ENCODE data around the gene ADORA1.

DNA sequence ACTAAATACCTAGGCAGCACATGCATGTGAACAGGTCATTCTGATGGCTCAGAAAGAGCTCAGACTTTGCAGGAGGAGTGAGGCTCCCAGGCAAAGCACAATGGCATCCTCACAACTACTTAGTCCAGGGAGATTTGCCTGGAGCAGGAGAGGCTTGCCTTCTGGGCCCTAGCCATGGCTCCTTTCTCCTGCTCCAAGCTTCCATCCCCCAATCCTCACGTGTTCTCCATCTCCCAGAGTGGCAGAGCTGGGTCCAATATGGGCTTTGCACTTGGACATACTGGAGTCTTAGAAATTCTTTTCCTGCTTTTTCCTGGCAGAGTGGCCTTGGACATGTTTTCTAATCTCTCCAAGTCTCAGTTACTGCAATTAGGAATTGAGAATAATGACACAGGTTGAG is 32.3 kb downstream of the ADORA1 start:
- TF ChIP-seq NKX3-1 (CRISPR knock-in tag; IDR thresholded peaks at IDR 0.05), result no peak
- TF ChIP-seq, protein P1, sequence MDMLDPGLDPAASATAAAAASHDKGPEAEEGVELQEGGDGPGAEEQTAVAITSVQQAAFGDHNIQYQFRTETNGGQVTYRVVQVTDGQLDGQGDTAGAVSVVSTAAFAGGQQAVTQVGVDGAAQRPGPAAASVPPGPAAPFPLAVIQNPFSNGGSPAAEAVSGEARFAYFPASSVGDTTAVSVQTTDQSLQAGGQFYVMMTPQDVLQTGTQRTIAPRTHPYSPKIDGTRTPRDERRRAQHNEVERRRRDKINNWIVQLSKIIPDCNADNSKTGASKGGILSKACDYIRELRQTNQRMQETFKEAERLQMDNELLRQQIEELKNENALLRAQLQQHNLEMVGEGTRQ (IDR thresholded peaks at IDR 0.05; ENCODE audit: low read depth, low read length), result no peak
- TF ChIP-seq, protein P1 (CRISPR knock-in tag; IDR thresholded peaks at IDR 0.05; ENCODE audit: borderline replicate concordance), result no peak
- TF ChIP-seq SP1 (IDR thresholded peaks at IDR 0.05), result no peak
- TF ChIP-seq SP1 (CRISPR knock-in tag; IDR thresholded peaks at IDR 0.05), result no peak
- no peak for TF ChIP-seq CEBPG (CRISPR knock-in tag; IDR thresholded peaks at IDR 0.05)
- no peak for TF ChIP-seq CCDC6 (CRISPR knock-in tag; IDR thresholded peaks at IDR 0.05)
- TF ChIP-seq, protein P2, sequence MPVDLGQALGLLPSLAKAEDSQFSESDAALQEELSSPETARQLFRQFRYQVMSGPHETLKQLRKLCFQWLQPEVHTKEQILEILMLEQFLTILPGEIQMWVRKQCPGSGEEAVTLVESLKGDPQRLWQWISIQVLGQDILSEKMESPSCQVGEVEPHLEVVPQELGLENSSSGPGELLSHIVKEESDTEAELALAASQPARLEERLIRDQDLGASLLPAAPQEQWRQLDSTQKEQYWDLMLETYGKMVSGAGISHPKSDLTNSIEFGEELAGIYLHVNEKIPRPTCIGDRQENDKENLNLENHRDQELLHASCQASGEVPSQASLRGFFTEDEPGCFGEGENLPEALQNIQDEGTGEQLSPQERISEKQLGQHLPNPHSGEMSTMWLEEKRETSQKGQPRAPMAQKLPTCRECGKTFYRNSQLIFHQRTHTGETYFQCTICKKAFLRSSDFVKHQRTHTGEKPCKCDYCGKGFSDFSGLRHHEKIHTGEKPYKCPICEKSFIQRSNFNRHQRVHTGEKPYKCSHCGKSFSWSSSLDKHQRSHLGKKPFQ (CRISPR knock-in tag; IDR thresholded peaks at IDR 0.05; ENCODE audit: insufficient replicate concordance), result no peak
- TF ChIP-seq ZHX1 (CRISPR knock-in tag; IDR thresholded peaks at IDR 0.05; ENCODE audit: low read depth), result no peak
- no peak for TF ChIP-seq FOXK2 (IDR thresholded peaks at IDR 0.05)
- TF ChIP-seq FOXP1 (IDR thresholded peaks at IDR 0.05), result no peak
- no peak for TF ChIP-seq FOXP1 (CRISPR knock-in tag; IDR thresholded peaks at IDR 0.05)
- TF ChIP-seq ZNF777 (CRISPR knock-in tag; IDR thresholded peaks at IDR 0.05), result no peak

All from HepG2 (cell line).